ENCODE results near the gene SYTL3. TPM values are rescaled to one million over a fixed set of nuclear protein-coding genes. Genes with fewer than 3 reads are reported as not detected.

Gene SYTL3
- total RNA-seq, 1 experiment from 2014 or later = 0.86 TPM

DNA sequence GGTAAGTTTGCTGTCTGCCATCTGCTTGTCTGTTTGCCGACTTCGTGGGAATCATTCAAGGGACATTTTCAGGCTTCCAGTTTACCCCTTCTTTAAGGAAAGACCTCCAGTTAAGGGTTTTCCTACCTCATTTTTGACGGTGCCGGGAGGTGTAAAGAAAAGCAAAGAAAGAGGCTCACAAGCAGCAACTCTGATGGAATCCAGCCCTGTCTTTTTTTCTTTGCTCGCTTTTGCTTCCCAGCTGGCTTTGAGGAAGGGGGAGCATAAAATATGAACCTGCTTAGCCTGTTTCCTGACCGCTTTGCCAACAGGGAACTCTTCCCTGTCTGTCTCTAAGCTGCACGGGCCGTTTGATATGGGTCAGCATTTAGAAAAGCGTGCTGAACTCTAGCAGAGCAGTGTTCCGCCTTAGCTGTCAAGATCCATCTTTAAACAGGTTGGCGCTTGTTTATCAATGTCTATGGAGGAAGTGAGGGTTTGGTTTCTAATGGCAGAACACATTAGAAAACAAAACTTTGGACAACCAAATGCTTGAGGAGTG is 13.8 kb downstream of the SYTL3 start:
- no peak overlapping the region for H3K4me3 ChIP-seq (ENCODE audit: low read depth, low read length)
- H3K9me3 ChIP-seq = no peaks in the 10 kb centered on the region
- DNase-seq = peak in 1 of 2 experiments; percentile 36
- Mint-ChIP-seq H3K4me1 (ENCODE audit: low read depth, unreplicated experiment) (no peaks in the 10 kb centered on the region), H3K9me3 (ENCODE audit: unreplicated experiment) (no peaks in the 10 kb centered on the region), H3K4me3 (ENCODE audit: unreplicated experiment) (no peak overlapping the region), H3K36me3 (ENCODE audit: insufficient read depth, unreplicated experiment) (peaks cover 5% of the 10 kb centered on the region), H3K27me3 (ENCODE audit: insufficient read depth, unreplicated experiment) (no peaks in the 10 kb centered on the region), H3K27ac (ENCODE audit: unreplicated experiment) (no peak overlapping the region)
- intact Hi-C loops (cut with micrococcal nuclease; ENCODE audit: unreplicated experiment) = no loop called here
- H3K27me3 ChIP-seq (replicated peaks; ENCODE audit: control insufficient read depth, insufficient read depth, low read length) = no peaks in the 10 kb centered on the region; the same call in 1 of the 2 replicates
- BruUV-seq (replicated peaks) = no TSS peak
- H3K36me3 ChIP-seq (ENCODE audit: control insufficient read depth, insufficient read depth, low read length) = no peaks in the 10 kb centered on the region
- 0 out of 2 replicates have a peak, but pooled peaks cover 3% of the 10 kb centered on the region for H3K4me1 ChIP-seq
- TF ChIP-seq, protein P1, sequence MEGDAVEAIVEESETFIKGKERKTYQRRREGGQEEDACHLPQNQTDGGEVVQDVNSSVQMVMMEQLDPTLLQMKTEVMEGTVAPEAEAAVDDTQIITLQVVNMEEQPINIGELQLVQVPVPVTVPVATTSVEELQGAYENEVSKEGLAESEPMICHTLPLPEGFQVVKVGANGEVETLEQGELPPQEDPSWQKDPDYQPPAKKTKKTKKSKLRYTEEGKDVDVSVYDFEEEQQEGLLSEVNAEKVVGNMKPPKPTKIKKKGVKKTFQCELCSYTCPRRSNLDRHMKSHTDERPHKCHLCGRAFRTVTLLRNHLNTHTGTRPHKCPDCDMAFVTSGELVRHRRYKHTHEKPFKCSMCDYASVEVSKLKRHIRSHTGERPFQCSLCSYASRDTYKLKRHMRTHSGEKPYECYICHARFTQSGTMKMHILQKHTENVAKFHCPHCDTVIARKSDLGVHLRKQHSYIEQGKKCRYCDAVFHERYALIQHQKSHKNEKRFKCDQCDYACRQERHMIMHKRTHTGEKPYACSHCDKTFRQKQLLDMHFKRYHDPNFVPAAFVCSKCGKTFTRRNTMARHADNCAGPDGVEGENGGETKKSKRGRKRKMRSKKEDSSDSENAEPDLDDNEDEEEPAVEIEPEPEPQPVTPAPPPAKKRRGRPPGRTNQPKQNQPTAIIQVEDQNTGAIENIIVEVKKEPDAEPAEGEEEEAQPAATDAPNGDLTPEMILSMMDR (IDR thresholded peaks at IDR 0.05; ENCODE audit: insufficient read depth in 1 of 2, low read depth in 1 of 2, low read length in 1 of 2, severe bottlenecking in 1 of 2, unreplicated experiment in 1 of 2) = no peak
- POLR2A ChIA-PET = no interaction called here
- CTCF ChIA-PET = interaction anchor here (0.6 to 1.1 kb wide), 2 partner anchors 28 to 39 kb away, joined by 3 to 6 read pairs; no protein-coding TSS in a partner anchor

DNA sequence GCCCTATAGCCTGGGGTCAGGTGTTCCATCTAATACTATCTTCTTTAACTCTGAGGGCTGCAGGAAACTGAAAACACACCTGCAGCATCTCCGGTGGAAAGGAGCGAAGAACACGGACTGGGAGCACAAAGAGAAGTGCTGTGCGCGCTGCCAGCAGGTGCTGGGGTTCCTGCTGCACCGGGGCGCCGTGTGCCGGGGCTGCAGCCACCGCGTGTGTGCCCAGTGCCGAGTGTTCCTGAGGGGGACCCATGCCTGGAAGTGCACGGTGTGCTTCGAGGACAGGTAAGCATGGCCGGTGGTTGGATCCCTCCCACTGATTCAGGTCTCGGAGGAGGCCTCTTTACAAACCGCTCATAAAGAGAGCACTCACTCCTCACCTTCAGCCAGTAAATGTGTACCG is 15.5 kb downstream of the SYTL3 start:
- intact Hi-C loops (cut with micrococcal nuclease; ENCODE audit: unreplicated experiment) = no loop called here
- no peaks in the 10 kb centered on the region for H3K9me3 ChIP-seq
- no peaks in the 10 kb centered on the region for H3K9me3 Mint-ChIP-seq (ENCODE audit: unreplicated experiment)
- H3K27ac Mint-ChIP-seq (ENCODE audit: unreplicated experiment) = no peak overlapping the region
- TF ChIP-seq, protein P1 (IDR thresholded peaks at IDR 0.05; ENCODE audit: insufficient read depth in 1 of 2, low read depth in 1 of 2, low read length in 1 of 2, severe bottlenecking in 1 of 2, unreplicated experiment in 1 of 2) = no peak
- H3K36me3 ChIP-seq (ENCODE audit: control insufficient read depth, insufficient read depth, low read length) = no peaks in the 10 kb centered on the region
- DNase-seq = no peak
- no peaks in the 10 kb centered on the region for H3K27me3 Mint-ChIP-seq (ENCODE audit: insufficient read depth, unreplicated experiment)
- no peaks in the 10 kb centered on the region; the same call in 1 of the 2 replicates for H3K27me3 ChIP-seq (replicated peaks; ENCODE audit: control insufficient read depth, insufficient read depth, low read length)
- H3K4me1 ChIP-seq = 0 out of 2 replicates have a peak, but pooled peaks cover 3% of the 10 kb centered on the region
- CTCF ChIA-PET = no interaction called here
- H3K4me3 ChIP-seq (ENCODE audit: low read depth, low read length) = no peak overlapping the region
- POLR2A ChIA-PET = no interaction called here
- no peak overlapping the region for H3K4me3 Mint-ChIP-seq (ENCODE audit: unreplicated experiment)
- H3K36me3 Mint-ChIP-seq (ENCODE audit: insufficient read depth, unreplicated experiment) = peaks cover 5% of the 10 kb centered on the region
- H3K4me1 Mint-ChIP-seq (ENCODE audit: low read depth, unreplicated experiment) = no peaks in the 10 kb centered on the region
- no TSS peak for BruUV-seq (replicated peaks)

DNA sequence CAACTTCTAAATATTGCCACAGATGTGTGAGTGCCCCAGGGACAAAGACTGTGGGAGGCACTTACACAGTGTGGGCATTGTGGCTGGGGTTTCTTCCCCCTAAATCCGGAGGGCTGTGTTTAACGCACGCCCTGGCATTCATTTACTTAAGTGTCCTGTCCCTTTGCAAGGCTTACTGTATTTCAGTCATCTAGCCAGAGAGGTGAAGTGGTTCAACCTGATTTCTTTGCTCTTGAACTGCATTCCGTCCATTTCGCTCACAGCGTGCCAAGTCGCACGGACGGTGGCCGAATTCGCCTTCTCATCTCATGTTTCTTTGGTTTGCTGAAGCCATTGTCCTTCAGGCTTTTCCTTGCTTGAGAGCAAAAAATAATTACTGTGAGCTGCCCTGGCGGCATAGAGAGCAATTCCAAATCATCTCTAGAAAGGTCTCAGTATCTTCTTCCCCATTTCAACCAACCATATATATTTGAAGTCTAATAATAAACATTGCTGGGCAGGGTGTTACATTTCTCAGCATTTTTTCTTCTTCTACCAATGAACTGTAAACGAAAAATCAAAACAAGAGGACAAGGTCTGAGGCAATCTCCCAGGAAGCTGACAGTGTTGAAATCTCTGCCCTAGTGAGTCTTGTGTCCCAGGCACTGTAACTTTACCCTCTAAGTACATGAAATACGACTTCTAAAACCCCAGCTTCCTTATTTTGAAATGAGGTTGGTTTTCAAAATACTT is 16.9 kb downstream of the SYTL3 start:
- Histone ChIP-seq H3K27me3 (replicated peaks; ENCODE audit: control insufficient read depth, insufficient read depth, low read length) (no peaks in the 10 kb centered on the region; the same call in 1 of the 2 replicates), H3K4me1 (0 out of 2 replicates have a peak, but pooled peaks cover 3% of the 10 kb centered on the region), H3K9me3 (no peaks in the 10 kb centered on the region), H3K4me3 (ENCODE audit: low read depth, low read length) (no peak overlapping the region), H3K36me3 (ENCODE audit: control insufficient read depth, insufficient read depth, low read length) (no peaks in the 10 kb centered on the region)
- no peak overlapping the region for H3K27ac Mint-ChIP-seq (ENCODE audit: unreplicated experiment)
- no peaks in the 10 kb centered on the region for H3K27me3 Mint-ChIP-seq (ENCODE audit: insufficient read depth, unreplicated experiment)
- H3K4me1 Mint-ChIP-seq (ENCODE audit: low read depth, unreplicated experiment) = no peaks in the 10 kb centered on the region
- intact Hi-C loops (cut with micrococcal nuclease; ENCODE audit: unreplicated experiment) = no loop called here
- H3K36me3 Mint-ChIP-seq (ENCODE audit: insufficient read depth, unreplicated experiment) = peaks cover 5% of the 10 kb centered on the region
- no peaks in the 10 kb centered on the region for H3K9me3 Mint-ChIP-seq (ENCODE audit: unreplicated experiment)
- CTCF ChIA-PET = no interaction called here
- no peak for DNase-seq
- POLR2A ChIA-PET = no interaction called here
- H3K4me3 Mint-ChIP-seq (ENCODE audit: unreplicated experiment) = no peak overlapping the region
- TF ChIP-seq, protein P1 (IDR thresholded peaks at IDR 0.05; ENCODE audit: insufficient read depth in 1 of 2, low read depth in 1 of 2, low read length in 1 of 2, severe bottlenecking in 1 of 2, unreplicated experiment in 1 of 2) = no peak
- no TSS peak for BruUV-seq (replicated peaks)

All from Caco-2 (cell line).